ENCODE measurements around the gene MATN1.

Gene MATN1

DNA sequence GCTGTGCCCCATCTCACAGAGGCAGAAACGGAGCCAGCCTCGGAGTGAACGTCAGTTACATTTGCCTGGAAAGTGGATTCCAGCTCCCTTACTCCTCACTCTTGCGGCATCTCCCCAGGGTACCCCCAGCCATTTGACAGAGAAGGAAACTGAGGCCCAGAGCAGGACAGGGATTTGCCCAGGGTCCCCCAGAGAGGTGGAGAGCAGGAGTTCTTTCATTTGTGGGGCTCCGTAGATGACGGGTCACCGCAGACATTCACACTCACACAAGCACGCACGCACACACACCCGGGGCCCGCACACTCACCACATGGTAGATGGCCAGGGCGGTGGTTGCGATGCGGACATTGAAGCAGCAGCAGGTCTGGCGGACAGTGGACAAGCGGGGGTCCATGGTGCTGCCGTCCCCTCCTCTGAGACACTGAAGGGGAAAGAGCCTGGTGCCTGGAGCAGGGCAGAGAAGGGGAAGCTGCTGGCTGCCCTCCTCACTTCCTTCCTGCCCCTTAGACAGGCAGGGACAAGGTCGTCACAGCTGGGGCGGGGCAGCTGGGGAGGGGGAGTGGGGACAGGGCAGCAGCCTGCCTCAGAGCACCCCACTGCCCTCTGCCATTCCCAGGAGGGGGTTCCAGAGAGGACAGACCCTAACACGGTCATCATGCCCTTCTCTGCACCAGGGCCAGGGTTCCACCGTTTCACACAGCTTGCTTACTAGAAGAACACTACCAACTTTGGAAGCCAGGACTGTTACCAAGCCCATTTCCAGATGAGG lies 34.2 kb upstream of the MATN1 start, which contains the start of gene LAPTM5:
Gene LAPTM5 (minus strand): TSS at position 423 of the 769 bp plus-strand sequence. CDS start 29 bp downstream, at position 394.
- no peak for DNase-seq

DNA sequence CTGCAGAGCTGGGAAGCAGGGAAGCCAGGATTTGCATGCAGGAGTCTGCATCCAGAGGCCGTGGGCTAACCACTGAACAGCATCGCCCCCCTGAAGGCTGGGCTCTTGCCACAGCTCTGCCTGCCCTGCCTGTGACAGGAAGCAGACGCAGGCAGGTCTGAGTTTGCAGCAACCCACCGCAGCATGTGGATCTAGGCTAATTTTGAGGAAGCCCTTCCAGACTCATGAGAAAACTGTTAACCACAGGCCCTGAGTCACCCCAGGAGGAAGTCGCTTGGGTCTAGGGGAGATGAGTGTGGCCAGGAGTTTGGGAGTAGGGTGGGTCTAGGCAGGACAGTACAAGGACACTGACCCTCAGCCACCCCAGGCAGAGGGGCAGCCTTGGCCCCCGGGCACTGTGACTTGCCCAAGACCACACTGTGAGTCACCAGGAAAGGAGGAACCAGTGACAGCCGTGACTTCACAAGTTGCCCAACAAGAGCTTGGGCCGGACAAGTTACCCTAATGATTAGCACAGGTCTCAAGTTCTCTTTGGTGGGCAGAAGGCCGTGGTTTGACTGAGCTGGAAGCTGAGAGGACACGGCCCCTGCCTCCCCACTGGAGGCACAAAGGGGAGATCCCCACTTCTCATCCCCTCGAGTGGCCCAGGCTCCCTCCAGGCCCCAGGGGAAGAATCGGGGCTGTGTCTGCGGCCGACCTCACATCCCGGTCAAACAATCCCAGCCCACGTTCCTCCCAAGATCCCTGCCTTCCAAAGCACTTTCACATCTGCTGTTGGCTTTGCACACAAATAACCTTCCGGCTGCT lies 33.4 kb upstream of the MATN1 start:
- no peak for DNase-seq

DNA sequence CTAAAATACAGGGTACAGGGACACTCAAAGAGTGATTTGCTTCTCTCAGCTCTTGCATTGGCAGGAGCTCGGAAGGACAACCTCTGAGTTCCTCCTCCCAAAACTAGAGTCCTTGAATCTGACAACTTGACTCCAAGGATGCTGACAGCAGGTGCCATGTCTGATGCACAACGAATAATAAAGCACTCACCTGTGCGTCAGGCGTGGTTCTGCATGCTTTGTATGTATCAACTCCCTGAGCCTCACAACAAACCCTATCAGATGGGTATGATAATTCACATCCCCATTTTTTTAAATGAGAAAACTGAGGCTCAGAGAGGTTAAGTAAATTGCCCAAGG lies 32.8 kb upstream of the MATN1 start:
- no peak for DNase-seq

DNA sequence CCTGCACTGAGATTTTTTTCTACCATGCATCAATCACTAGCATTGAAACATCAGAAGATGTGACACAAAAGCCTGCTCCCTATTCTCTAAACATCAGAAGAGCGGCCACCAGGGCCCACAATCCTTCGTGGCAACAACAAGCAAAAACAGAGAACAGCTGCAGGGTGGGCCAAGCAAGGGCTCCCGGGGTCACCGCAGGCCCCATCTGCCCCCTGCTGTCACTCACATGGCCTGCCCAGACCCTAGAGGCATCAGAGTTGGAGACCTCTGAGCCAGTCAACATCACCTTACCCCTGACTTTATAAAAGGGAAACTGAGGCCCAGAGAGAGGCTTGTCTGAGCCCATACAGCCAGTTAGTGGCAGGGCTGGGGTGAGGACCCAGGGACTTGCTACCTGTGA lies 32.4 kb upstream of the MATN1 start:
- DNase-seq, result no peak

GRCh38 chr1:30755334-30755733 lies 31.9 kb upstream of the MATN1 start:
- DNase-seq, result no peak

DNA sequence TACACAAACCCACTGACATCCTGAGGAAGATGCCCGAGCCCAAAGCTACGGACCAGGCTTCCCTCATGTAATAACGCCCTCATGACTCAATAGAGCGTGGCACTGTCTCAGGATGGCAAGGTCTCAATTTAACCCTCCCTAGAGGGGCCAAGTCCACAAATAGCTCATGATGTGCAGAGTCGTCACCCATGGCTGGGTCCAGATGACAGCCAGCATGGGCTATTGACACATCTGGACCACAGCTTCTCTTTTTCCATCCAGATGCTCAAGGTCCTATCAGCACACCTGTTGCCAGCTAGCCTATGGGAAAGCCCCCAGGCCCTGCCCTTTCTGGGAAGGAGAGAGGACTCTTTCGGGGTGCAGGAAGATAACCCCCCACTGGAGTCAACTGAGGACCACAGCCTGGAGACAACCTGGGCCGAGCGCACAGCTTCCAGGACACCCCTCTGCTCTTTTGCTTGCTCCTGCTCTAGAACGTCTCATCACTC lies 31.3 kb upstream of the MATN1 start:
- no peak for DNase-seq

GRCh38 chr1:30753660-30754123 lies 30.3 kb upstream of the MATN1 start:
- no peak for DNase-seq

DNA sequence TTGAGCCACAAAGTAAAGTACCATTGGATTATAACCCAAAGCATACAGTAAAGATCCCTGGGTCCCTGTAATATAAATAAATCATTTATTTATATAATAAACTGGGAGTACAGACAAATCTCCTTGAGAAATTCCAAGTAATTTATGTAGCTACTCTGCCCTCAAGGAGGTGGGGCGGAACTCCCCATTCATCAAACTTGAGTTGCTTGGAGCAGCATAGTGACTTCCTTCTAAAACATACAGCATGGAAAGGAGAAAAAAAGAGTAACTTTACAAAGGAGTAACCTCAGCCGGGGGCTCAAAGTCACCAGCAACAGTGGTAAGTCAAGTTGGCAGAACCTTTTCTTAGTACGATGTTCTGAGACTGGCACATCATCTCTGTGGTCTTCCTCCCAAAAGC lies 29.7 kb upstream of the MATN1 start:
- DNase-seq, result no peak

- DNase-seq, result no peak
Measured at GRCh38 chr1:30752651-30752908, 29.2 kb upstream of the MATN1 start.

DNA sequence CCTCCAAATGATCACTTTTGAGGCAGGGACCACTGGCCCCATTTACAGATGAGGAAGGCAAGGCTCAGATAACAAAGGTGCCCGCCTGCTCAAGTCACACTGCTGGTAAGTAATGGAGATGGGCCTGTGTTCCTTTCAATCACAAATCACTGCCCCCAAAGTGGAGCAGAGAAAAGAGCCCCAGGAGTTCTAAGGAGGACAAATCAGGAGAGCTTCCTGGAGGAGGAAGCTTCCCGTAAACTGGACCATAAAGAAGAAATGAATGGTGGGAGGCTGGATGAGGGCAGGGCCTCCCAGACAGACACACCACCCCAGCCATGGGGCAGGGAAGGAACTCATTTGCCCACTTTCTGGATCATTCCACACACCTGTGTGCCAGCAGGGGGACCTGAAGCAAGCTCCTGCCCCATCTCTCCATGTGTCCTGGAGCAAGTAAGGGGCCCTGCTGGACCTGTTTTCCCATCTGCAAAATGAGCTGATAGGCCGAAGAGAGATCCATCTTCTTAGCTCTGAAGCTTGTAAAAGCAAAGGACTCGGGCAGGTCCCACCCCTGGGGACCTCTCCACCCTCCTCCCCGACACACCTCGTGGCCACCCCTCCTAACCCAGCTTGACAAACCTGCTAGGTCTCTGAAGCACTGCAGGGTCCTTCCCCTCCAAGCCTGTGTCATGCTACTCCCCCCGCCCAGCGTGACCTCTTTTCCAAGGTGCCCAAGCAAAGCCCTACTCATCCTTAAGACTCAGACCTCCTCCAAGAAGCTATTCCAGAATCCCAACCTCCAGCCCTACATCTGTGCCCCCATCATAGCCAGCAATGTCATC lies 28.7 kb upstream of the MATN1 start:
- no peak for DNase-seq

DNA sequence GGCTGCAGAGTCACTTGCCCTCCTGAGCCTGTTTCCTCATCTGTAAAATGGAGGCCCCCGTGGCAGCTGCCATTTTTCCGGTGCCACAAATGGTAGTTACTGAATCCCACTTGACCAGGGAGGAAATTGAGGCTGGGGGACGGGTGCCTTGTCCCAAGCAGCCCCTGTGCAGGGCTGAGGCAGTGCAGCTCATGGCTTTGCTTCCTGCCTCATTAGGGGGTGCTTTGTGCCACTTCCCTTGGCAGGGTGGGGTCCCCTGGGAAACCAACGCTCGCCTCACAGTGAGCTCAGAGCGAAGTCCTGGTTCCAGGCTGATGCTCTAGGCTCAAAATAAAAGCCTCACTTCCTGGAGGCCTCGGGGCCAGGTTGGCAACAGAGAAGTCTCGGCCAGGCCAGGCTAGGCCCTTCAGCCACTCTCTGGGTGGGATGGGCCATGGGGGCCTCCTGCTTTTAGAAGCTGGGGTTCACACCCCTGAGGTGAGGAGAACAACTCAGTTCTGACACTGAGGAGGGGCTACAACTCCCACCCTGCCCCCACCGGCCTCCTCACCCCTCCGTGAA lies 27.4 kb upstream of the MATN1 start:
- no peak for DNase-seq

DNA sequence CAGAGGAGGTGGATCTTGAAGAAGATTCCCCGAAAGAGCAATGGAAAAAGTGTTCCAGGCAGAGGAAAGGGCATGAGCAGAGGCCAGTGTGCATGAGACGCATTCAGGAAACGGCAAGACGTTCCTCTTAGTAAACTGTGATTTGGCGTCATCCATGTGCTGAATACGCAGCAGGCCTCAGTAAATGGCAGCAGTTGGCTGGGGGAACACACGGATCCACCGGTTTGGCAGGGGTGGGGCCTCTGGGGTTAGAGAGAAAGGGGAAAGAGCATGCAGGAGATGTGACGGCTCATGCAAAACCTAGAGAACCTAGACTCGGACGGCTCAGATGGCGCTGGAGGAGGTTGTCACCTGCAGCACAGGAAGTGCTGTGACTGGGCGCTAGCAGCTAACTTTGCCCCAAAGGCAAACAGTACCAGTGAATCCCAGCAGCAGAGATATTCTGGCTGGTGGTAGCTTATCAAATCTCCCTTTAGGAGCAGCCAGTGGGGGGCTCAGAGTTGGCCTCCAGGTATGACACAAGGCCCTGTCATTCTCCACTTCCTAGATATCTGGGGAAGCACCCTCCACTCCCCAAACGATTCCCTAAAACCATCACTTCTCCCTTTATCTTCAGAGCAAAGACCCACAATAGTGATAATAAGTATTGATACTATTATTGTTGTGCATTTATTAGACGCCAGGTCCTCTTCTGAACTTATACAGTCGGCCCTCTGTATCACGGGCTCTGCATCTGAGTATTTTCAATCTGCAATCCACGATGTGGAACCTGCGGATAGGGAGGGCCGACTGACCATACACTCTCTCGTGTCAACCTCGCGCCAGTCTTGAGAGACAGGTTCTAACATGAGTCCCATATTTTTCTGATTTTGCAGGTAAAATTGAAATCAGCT lies 26.6 kb upstream of the MATN1 start:
- DNase-seq, result no peak

DNA sequence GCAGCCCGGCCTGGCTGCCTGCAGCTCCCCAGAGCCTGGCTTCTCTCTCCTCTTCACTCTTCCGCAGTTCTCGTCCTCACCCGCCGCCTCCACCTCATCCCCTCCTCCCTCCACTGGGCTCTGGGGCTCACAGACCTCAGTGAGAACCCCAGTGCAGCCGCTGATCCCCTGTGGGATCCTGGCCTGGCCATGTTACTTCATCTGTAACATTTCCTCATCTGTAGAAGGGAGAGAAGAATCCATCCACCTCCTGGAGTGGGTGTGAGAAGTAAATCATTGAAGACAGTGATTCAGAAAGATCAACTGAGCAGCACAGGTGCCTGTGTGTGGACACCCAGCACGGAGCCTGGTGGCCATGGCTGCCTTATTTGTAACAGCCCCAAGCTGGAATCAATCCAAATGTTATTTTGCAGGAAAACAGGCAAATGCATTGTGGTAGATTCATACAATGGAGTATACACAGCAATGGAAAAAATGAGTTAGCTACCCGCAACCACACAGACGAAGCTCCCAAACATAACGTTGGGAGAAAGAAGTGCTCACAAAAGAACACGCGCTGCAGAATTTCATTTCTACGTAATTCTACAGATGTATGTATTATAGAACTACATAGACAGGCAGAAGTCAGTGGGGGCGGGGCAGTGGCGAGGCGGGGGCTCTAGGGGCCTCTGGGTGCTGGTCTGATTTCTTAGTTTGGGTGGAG lies 25.5 kb upstream of the MATN1 start:
- DNase-seq, result peak; percentile 57

GRCh38 chr1:30748098-30748698 lies 24.8 kb upstream of the MATN1 start:
- no peak for DNase-seq

DNA sequence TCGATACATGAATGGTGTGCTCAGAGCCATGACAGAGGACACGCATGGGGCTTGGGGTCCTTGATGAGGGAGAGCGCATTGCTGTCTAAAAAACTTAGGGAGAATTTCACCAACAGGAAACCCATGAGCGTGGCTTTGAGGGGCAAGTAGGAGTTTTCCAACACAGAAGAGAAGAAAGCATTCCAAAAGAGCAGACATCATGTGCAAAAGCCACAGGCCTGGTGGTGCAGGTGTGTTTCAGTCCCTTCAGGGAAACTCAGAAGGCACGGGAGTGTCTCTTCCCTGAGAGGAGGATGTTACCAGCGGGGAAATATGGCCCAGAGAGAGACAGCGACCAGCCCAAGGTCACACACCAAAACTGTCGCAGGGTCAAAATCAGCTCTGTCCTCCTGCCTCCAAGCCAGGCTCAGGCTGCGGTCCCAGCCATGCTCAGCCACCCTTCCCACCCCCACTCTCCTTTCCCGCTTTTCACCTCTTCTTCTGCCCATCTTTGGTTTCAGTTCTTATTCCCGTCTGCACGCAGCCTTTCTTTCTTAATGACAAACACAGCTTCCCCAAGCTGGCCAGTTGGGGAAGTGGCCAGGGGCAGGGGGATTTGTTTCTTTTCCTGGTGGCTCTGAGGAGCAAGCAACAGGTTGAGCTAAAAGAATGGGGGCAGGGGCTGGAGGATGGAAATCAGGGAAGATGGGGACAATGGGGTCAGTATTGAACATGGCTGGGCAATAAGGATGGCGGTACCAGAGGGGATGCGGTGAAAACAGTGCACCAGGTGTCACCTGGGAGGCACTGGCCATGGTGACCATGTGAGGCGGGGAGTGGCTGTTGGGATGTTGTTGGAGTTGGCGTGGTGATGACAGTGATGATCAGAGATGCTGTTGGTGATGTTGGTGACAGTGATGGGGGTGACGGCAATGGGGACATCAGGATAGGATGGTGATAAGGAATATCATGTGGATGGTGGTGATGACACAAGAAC lies 23.9 kb upstream of the MATN1 start:
- DNase-seq, result no peak

- DNase-seq, result no peak
Measured at GRCh38 chr1:30746212-30747032, 23.0 kb upstream of the MATN1 start.

DNA sequence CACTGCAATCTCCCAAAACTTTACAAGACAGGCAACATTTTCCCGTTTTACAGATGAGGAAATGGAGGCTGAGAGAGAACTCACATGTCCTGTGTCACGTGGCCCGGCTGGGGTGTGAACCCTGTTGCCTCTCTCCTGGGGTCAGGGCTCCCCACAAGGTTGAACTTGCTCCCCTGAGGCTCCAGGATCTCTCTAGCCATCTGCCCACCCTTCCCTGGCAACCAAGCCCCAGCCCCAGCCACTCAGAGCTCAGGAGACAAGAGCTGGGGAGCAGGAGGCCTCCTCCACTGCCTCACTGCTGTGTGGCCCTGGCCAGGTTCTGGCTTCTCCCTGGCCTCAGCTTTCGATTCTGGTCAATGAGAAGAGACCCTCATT lies 22.4 kb upstream of the MATN1 start:
- no peak for DNase-seq

GRCh38 chr1:30745156-30745833 lies 21.9 kb upstream of the MATN1 start:
- DNase-seq, result no peak

All from retina (tissue), 1 donor.